GM18511 (cell line): Measurements from ENCODE around the gene PHF20.
A peak's percentile ranks its signal among the peaks of the same experiment; 100 is the strongest.
"Not testable (repeated sequence)": the region's sequence is repeated elsewhere in the genome, so short reads cannot be mapped to it uniquely, and the experiment has no call there.

Source experiments
- ATAC-seq: cut with Tn5 transposase; IDR thresholded peaks from one replicate; pipeline ENCODE4 v1.9.1; 2021; ENCODE audit warnings: mild to moderate bottlenecking, moderate library complexity; ENCODE audit not compliant: unreplicated experiment

The PHF20 gene

GRCh38 chr20:35739294-35740163, 32.3 kb upstream of the PHF20 start:
- no peak for ATAC-seq

GRCh38 chr20:35741892-35742740, 29.7 kb upstream of the PHF20 start, which contains the start of gene RBM39:
RBM39 (minus strand) TSS chr20:35742260; CDS start chr20:35740874, 1,386 bp downstream.
- ATAC-seq = peak; percentile 87

DNA sequence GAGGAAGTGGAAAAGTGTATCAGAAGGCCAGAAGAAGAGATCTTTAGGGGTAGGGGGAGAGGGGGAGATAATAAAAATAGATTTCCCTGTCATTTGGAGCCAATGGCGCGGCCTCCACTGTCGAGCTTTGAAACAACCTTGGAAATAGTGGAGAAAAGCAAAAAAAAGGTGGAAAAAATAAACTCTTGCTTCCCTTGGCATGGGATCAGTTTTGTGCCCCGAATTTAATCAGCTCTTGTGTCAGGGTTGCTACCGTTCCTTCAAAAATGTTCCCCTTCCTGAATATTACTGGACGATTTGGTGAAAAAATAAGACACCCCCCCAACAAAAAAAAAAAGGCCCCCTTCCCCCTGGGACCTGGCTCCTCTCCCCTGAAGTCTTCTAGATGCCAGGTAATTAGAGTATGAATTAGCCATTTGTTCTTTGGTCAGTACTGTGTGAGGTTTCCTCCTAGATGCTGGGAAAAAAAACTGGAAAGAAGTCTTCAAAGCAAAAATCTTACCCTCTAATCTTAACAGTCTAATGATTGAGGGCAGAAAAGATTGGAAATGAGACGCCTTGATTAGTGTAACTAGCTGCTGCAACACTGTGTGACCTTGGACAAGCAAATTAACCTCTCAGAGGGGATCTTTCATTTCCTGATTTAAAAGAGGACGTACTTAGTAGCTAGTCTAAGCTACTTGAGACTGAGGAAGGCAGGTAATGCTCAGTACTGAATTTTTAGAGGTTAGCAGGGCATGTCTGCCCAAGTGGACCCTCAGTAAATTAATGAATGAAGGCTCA, 28.9 kb upstream of the PHF20 start:
- no peak for ATAC-seq

- no peak for ATAC-seq
These were observed 27.9 kb upstream of the PHF20 start for GRCh38 chr20:35743693-35744491.

DNA sequence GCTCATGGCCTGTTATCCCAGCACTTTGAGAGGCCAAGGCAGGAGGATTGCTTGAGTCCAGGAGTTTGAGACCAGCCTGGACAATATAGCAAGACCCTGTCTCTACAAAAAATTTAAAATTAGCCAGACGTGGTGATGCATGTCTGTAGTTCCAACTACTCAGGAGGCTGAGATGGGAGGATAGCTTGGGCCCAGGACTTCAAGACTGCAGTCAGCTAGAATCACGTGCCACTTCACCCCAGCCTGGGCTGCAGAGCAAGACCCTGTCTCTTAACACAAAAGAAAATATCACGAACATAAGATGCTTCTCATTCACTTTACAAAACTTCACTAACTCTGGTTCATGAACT, 27.3 kb upstream of the PHF20 start:
- ATAC-seq = not testable (repeated sequence)

DNA sequence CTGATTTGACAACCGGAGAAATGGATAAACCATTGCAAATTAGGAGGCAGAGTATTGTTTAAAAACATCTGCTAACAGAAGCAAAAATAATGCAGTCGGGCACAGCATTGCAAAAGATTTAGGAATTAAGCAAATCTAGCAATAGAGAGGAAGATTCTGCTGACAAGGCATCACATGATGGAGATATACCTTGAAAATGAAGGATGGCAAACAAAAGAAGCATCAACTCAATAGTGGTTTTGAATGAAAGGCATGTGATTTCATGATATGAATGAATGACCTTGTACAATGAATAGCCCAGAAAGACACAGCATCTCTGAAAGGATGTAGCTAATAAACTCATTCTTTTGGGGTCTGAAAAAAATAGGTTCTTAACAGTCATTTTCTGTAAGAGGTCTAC, 21.2 kb upstream of the PHF20 start:
- no peak for ATAC-seq

DNA sequence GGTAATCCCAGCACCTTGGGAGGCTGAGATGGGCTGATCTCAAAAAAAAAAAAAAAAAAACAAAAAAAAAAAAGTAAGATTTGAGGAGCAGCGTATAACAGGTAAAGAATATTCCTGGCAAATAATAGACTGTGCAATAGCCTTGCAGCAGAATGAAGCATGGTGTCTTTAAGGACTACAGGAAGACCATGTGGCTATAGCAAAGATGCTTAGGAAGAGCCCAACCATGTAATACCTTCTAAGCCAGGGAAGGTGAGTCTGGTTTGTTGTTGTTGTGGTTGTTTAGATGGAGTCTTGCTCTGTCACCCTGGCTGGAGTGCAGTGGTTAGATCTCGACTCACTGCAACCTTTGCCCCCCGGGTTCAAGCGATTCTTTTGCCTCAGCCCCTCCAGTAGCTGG, 15.4 kb upstream of the PHF20 start:
- no peak for ATAC-seq

- ATAC-seq = no peak
These were observed 14.6 kb upstream of the PHF20 start for GRCh38 chr20:35757098-35757705.

DNA sequence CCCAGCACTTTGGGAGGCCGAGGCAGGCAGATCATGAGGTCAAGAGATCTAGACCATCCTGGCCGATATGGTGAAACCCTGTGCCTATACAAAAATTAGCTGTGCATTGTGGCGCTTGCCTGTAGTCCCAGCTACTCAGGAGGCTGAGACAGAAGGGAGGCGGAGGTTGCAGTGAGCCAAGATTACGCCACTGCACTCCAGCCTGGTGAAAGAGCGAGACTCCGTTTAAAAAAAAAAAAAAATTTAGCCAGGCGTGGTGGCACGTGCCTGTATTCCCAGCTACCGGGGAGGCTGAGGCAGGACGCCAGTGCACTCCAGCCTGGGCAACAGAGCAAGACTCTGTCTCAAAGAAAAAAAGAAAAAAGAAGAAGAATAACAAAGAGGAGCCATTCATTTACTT, 10.3 kb upstream of the PHF20 start:
- not testable (repeated sequence) for ATAC-seq

DNA sequence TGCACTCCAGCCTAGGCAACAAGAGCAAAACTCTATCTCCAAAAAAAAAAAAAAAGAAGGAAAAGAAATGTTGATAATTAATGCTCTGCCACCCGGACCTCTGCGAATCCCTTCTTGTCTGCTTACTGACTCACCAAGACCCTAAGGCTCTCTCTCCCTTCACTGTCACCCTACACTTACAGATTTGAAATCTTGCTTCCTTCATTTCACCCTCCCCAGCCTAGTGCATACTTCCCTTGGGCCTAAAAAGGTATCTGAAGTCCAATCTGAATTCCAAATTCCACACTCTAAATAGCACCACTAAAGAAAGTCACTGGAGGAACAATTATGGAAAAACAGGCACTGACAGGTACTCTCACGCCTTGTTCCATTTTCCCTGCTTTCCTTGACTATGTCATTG, 9.4 kb upstream of the PHF20 start:
- no peak for ATAC-seq

GRCh38 chr20:35764936-35765335, 6.9 kb upstream of the PHF20 start:
- not testable (repeated sequence) for ATAC-seq

DNA sequence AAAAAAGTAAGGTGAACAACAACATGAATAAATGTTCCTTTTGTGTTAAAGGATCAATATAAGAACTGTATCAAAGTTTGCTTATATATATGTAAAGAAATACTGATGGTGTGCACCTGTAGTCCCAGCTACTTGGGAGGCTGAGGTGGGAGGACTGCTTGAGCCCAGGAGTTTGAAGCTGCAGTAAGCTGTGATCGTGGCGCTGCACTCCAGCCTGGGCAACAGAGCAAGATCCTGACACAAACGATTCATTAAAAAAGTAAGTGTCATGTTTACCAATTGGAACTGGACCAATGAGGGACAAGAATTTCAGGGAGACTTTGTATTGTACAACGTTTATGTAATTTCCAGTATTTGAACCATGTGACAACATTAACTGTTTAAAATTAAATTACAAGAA, 5.0 kb upstream of the PHF20 start:
- no peak for ATAC-seq

- ATAC-seq = peak; percentile 52
These were observed 3.9 kb upstream of the PHF20 start for GRCh38 chr20:35767683-35768481.

DNA sequence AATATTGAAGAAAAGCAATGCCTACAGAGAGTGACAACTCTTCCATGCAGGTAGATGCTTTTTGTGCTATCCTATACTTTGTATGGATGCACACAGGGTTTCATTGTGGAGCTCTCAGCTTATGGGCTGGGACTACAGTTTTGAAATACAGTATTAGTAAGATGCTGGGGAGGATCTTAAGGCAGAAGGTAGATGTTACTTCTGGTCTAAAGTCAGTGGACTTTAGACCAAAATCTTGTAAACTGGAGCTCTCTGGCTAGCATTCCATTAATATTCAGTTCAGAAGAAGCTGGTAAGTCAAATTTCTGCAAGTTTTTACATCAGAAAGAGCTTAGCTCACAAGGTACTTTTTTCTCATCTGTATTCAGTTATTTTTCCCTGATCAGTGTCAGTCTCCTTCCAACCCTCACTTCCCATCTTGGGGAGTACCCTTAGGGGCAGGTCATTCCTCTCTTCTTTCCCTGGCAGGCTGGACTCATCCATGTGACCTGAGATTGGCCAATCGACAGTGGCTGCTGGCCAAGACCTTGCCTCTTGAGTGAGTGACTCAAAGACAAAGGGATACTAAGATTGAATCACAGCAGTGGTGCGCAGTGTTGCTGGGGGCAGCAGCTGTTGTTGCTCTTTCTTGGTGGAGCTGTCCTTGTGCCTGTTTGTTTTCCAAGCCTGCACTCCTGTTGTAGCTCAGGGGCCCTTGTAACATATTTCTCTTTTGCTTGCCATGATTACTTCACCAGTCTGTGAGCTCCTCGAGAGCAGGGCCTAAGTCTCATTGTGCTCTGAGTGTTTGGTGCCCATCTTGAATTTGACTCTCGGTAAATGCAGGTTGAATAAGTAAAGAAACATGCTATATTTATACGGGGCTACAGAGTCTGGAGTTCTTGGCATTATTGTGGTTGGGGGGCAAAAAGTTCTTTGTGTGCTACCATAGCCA, 2.8 kb upstream of the PHF20 start:
- no peak for ATAC-seq

DNA sequence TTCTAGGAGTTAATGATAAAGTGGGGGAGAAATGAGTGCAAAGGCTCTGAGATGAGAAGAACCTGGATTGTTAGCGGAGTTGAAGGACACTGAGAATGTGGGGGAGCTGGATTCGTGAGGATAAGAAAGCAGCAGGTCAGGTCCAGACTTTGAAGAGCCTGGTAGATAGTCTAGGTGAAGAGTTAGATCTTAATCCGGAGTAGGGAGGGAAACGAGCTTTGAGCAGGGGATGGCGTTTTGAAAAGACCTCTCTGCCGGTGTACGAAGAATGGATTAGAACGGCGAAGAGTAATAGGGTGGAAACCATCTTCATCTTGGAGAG, 487 bp upstream of the PHF20 start:
- ATAC-seq = no peak

- ATAC-seq = no peak
These were observed 796 bp downstream of the PHF20 start for GRCh38 chr20:35772563-35773058.

DNA sequence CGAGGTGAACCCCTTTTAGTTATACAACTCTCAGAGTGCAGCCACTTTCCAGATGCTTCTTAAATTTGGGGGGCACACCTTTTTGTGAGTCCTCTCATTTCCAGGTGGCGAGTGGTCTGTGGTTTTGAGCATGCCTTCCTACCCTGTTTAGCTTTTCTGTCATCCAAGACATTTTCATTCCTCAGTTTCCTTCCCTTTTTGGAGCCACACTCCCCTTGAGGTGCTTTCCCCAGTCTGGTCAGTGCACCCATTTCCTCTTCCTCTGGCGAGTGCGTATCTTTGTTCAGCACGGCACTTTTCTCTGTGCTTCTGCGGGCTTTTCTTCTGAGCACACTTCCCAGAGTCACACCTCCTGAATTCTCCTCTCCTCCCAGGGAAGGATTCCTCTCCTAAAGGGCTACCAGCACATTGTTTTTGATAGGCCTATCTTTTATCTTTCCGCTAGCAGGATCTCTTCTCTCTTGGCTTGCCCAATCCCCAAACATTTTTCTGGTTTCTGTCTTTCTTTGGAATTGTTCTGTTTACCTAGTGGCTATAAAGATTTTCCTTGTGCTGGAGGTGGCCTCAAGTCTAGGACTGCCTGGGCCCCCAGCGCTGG, 1.4 kb downstream of the PHF20 start:
- no peak for ATAC-seq

DNA sequence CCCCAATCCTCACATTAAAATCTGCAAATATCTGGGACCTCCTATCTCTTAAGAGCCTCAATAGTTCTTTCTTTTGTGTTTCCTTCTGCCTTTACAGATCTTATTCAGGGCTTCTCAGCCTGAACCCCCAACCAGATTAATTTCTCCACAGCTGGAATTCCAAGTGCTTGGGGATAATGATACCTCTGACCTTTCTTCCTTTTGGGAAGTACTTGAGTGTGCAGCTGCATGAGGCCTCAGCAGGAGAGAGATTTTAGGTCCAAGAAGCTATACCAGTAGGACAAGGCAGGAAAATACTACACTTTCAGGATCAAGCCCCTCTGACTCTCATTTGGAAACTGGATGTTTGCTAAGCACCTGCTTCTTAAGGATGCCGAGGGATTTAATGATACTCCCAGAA, 2.6 kb downstream of the PHF20 start:
- ATAC-seq = no peak
